ENCODE data around the gene NMT1. TPM values are rescaled to one million over a fixed set of nuclear protein-coding genes. Genes with fewer than 3 reads are reported as not detected.

NMT1 gene
- total RNA-seq, 5 donors from 2014 or later (not counting 1 experiment from before 2014, with no cell fraction given), result 79.5 to 139 (median 125) TPM

DNA sequence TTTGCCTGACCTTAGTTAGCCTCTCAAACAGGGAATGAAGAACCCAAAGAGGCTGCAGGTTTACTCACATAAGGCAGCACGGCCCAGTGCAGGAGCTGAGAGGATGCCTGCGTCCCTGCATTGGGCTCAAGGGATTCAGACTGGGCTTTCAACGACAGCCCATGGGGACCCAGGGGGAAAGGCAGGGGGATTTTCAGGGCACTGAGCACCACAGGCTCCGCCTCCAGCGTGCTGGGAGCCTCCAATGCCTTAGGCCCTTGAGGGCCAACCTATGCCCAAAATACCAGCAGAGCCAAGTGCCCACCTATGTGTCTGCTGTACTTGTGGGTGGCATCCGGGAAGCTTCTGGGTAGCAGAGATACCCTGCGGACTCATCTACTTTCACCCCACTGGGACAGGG is 32.0 kb upstream of the NMT1 start:
- Mint-ChIP-seq H3K4me3 (no peak overlapping the region), H3K4me1 (no peaks in the 10 kb centered on the region), H3K27me3 (no peaks in the 10 kb centered on the region), H3K36me3 (peaks cover 25% of the 10 kb centered on the region), H3K27ac (no peak overlapping the region), H3K9me3 (no peaks in the 10 kb centered on the region)
- H3K4me1 ChIP-seq (ENCODE audit: control insufficient read depth in 1 of 2, extremely low read depth in 1 of 2, insufficient read depth in 2 of 2, low read length in 2 of 2), result peaks cover 0 to 2% of the 10 kb centered on the region in 2 experiments
- H3K27ac ChIP-seq (ENCODE audit: low read length), result no peak overlapping the region
- DNase-seq (no peak), ATAC-seq (replicated peaks in 1 of 4) (no peak)
- ChIA-PET CTCF (no interaction called here), POLR2A (interaction anchor here in 1 of 2 donors (0.6 kb wide), 1 partner anchor 1463 kb away, joined by 3 read pairs; no protein-coding TSS in a partner anchor)
- H3K36me3 ChIP-seq (ENCODE audit: control insufficient read depth in 2 of 2, extremely low read depth in 1 of 2, insufficient read depth in 1 of 2, low read length in 1 of 2), result peaks cover 2 to 56% of the 10 kb centered on the region in 2 donors
- no peaks in the 10 kb centered on the region for H3K9me3 ChIP-seq
- 100% methylated on average over 2 of the region's 7 CpGs for WGBS (ENCODE audit: insufficient coverage)
- no peaks in the 10 kb centered on the region for H3K27me3 ChIP-seq (replicated peaks in 1 of 2; ENCODE audit: control insufficient read depth in 2 of 2, extremely low read depth in 1 of 2, insufficient read depth in 2 of 2, low read length in 1 of 2)
- no peak overlapping the region for H3K4me3 ChIP-seq (ENCODE audit: control insufficient read depth in 1 of 2, extremely low read depth in 1 of 2, low read length in 1 of 2)

DNA sequence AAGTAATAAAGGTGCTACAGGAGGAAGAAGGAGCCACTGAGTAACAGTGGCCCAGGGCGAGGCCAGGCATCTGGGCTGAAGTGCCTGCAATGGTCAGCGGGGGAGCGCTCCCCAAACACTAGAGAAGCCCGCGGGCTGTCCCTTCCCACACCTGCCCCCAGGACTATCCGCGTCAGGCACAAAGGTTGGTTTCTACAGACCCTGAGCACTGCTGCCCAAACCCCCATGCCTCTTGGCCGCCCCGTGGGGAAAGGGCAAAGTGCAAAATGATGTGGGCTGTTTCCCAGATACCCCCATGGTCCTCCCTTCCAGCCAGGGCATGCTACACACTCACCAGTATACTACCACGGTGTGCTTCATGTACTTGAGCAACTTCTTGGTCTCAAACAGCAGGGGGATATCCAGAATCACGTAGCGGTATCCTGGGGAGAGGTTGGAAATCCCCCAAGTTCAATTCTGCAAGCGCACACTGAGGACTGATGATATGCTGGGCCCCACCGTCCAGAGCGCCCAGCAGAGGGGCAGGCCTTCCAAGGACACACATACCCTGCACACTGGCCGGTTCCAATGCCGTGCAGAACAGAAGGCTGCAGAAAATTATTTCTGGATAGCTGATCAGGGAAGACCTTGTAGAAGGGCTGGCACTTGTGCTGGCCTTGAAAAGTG is 31.2 kb upstream of the NMT1 start:
- H3K27me3 ChIP-seq (replicated peaks in 1 of 2; ENCODE audit: control insufficient read depth in 2 of 2, extremely low read depth in 1 of 2, insufficient read depth in 2 of 2, low read length in 1 of 2), result no peaks in the 10 kb centered on the region
- H3K4me1 Mint-ChIP-seq, result peaks cover 0 to 2% (median 0%) of the 10 kb centered on the region in 3 donors
- no peak for ATAC-seq (replicated peaks in 1 of 4)
- WGBS (ENCODE audit: insufficient coverage), result 93% methylated on average over 12 of the region's 17 CpGs
- no peak overlapping the region for H3K27ac Mint-ChIP-seq
- H3K27ac ChIP-seq (ENCODE audit: low read length), result no peak overlapping the region
- DNase-seq, result no peak
- H3K27me3 Mint-ChIP-seq, result no peaks in the 10 kb centered on the region
- POLR2A ChIA-PET, result no interaction called here
- peaks cover 32% of the 10 kb centered on the region for H3K36me3 Mint-ChIP-seq
- CTCF ChIA-PET, result no interaction called here
- no peak overlapping the region for H3K4me3 Mint-ChIP-seq
- peaks cover 4 to 61% of the 10 kb centered on the region in 2 donors for H3K36me3 ChIP-seq (ENCODE audit: control insufficient read depth in 2 of 2, extremely low read depth in 1 of 2, insufficient read depth in 1 of 2, low read length in 1 of 2)
- H3K9me3 Mint-ChIP-seq, result no peaks in the 10 kb centered on the region
- no peak overlapping the region for H3K4me3 ChIP-seq (ENCODE audit: control insufficient read depth in 1 of 2, extremely low read depth in 1 of 2, low read length in 1 of 2)
- peaks cover 0 to 2% of the 10 kb centered on the region in 2 experiments for H3K4me1 ChIP-seq (ENCODE audit: control insufficient read depth in 1 of 2, extremely low read depth in 1 of 2, insufficient read depth in 2 of 2, low read length in 2 of 2)
- H3K9me3 ChIP-seq, result no peaks in the 10 kb centered on the region

DNA sequence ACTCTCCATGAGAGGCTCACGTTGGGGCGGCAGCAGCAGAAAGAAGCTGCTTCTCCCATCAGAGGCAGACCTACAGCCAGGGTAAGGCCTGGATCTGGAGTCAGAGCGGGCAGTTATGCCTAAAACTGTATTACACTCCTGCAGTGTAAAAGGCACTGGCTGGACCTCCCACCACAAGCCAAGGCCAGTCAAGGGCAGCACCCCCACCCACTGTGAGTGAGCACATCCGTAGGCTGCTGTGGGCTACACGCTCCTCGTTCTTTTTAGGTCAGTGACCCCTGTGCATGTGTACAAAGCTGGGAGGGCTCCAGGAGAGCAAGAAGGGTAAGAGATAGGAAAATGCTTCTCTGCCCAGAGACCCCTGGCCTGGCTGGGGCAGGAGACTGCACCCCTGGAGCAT is 30.4 kb upstream of the NMT1 start:
- H3K4me3 ChIP-seq (ENCODE audit: control insufficient read depth in 1 of 2, extremely low read depth in 1 of 2, low read length in 1 of 2), result no peak overlapping the region
- peaks cover 0 to 2% (median 0%) of the 10 kb centered on the region in 3 donors for H3K4me1 Mint-ChIP-seq

DNA sequence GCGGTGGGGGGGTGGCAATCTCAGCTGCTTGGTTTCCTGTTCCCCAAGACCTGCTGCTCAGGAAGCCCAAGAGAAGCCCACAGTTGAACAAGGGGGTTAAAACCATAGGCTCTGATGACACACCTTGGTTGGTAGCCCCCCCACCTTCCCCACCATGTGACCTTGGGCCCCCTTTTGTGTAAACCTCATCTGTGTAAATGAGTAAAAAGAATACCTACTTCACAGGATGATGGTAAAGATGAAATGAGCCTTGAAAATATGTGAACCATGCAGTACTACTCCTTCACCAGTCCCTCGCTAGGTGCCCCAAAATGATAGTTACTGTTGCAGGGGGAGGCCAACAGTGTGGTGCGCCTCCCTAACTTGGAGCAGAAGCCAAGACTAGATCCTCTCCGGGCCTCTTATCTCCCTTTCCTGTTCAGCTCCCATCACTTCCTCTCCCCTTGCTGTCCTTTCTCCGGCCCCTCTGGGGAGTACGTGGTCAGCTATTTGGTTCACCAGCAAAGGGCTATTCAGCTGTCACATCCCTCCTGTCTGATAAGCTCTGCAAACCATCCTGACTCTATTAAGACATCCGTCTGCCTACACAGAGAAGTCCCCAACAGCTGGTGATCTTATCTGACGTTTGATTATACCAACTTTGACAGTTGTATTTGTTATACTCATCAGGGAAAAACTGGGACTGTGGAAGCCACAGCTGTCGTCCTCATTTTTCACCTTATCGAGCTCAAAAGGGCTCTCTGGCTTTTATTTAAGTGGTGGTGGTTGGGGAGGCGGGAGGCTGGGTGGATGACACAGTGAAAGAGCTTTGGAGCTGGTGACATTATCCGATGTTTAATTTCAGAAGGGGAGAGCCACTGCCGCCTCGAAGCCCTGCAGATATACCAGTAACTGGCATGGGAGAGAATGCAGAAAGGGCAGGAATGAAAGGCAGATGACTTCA is 29.6 kb upstream of the NMT1 start:
- peaks cover 0 to 2% (median 1%) of the 10 kb centered on the region in 3 donors for H3K4me1 Mint-ChIP-seq
- ChIA-PET POLR2A (no interaction called here), CTCF (interaction anchor here (0.6 to 0.7 kb wide), 2 partner anchors 9 to 156 kb away, joined by 3 read pairs; no protein-coding TSS in a partner anchor)
- Histone ChIP-seq H3K27me3 (replicated peaks in 1 of 2; ENCODE audit: control insufficient read depth in 2 of 2, extremely low read depth in 1 of 2, insufficient read depth in 2 of 2, low read length in 1 of 2) (no peaks in the 10 kb centered on the region), H3K4me3 (ENCODE audit: control insufficient read depth in 1 of 2, extremely low read depth in 1 of 2, low read length in 1 of 2) (no peak overlapping the region), H3K4me1 (ENCODE audit: control insufficient read depth in 1 of 2, extremely low read depth in 1 of 2, insufficient read depth in 2 of 2, low read length in 2 of 2) (peaks cover 0 to 2% of the 10 kb centered on the region in 2 experiments), H3K27ac (ENCODE audit: low read length) (no peak overlapping the region), H3K9me3 (no peaks in the 10 kb centered on the region), H3K36me3 (ENCODE audit: control insufficient read depth in 2 of 2, extremely low read depth in 1 of 2, insufficient read depth in 1 of 2, low read length in 1 of 2) (peaks cover 4 to 68% of the 10 kb centered on the region in 2 donors)
- no peak overlapping the region for H3K27ac Mint-ChIP-seq
- no peaks in the 10 kb centered on the region for H3K9me3 Mint-ChIP-seq
- WGBS (ENCODE audit: insufficient coverage), result 94% methylated on average over 5 of the region's 14 CpGs
- ATAC-seq (replicated peaks in 1 of 4) (no peak), DNase-seq (no peak)
- H3K27me3 Mint-ChIP-seq, result no peaks in the 10 kb centered on the region
- no peak overlapping the region for H3K4me3 Mint-ChIP-seq
- H3K36me3 Mint-ChIP-seq, result peaks cover 32% of the 10 kb centered on the region

More for the DNA sequence above, 30.4 kb upstream of the NMT1 start:
- Mint-ChIP-seq H3K27me3 (no peaks in the 10 kb centered on the region), H3K36me3 (peaks cover 32% of the 10 kb centered on the region), H3K4me3 (no peak overlapping the region), H3K27ac (no peak overlapping the region), H3K9me3 (no peaks in the 10 kb centered on the region)
- H3K36me3 ChIP-seq (ENCODE audit: control insufficient read depth in 2 of 2, extremely low read depth in 1 of 2, insufficient read depth in 1 of 2, low read length in 1 of 2), result peaks cover 4 to 67% of the 10 kb centered on the region in 2 donors
- DNase-seq, result no peak
- H3K27me3 ChIP-seq (replicated peaks in 1 of 2; ENCODE audit: control insufficient read depth in 2 of 2, extremely low read depth in 1 of 2, insufficient read depth in 2 of 2, low read length in 1 of 2), result no peaks in the 10 kb centered on the region
- H3K9me3 ChIP-seq, result no peaks in the 10 kb centered on the region
- POLR2A ChIA-PET, result no interaction called here
- CTCF ChIA-PET, result no interaction called here
- H3K4me1 ChIP-seq (ENCODE audit: control insufficient read depth in 1 of 2, extremely low read depth in 1 of 2, insufficient read depth in 2 of 2, low read length in 2 of 2), result peaks cover 0 to 2% of the 10 kb centered on the region in 2 experiments
- ATAC-seq (replicated peaks in 1 of 4), result no peak
- no peak overlapping the region for H3K27ac ChIP-seq (ENCODE audit: low read length)
- 97% methylated on average over 3 of the region's 6 CpGs for WGBS (ENCODE audit: insufficient coverage)

DNA sequence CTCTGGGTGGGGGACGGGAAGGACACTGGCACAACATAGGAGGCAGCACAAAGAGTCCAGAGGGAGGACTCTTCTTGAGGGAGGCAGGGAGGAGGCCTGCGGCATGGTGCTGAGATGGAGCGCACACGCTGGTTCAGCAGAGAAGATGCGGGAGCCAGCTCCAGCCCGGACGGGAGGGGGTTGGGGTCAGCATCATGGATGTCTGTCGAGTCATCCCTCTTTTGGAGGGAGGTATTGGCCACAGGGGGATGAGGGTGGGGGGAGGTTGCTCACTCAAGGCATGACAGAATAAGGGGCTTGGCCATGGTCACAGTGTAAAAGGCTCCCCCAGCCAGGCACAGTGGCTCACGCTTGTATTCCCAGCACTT is 29.0 kb upstream of the NMT1 start:
- H3K27ac ChIP-seq (ENCODE audit: low read length), result no peak overlapping the region
- WGBS (ENCODE audit: insufficient coverage), result 96% methylated on average over 9 of the region's 9 CpGs
- Mint-ChIP-seq H3K27me3 (no peaks in the 10 kb centered on the region), H3K4me1 (peaks cover 0 to 2% (median 1%) of the 10 kb centered on the region in 3 donors), H3K9me3 (no peaks in the 10 kb centered on the region), H3K27ac (no peak overlapping the region), H3K36me3 (peaks cover 32% of the 10 kb centered on the region), H3K4me3 (no peak overlapping the region)
- H3K27me3 ChIP-seq (replicated peaks in 1 of 2; ENCODE audit: control insufficient read depth in 2 of 2, extremely low read depth in 1 of 2, insufficient read depth in 2 of 2, low read length in 1 of 2), result no peaks in the 10 kb centered on the region
- no peak overlapping the region for H3K4me3 ChIP-seq (ENCODE audit: control insufficient read depth in 1 of 2, extremely low read depth in 1 of 2, low read length in 1 of 2)
- ATAC-seq (replicated peaks in 1 of 4), result no peak
- no peak for DNase-seq
- H3K4me1 ChIP-seq (ENCODE audit: control insufficient read depth in 1 of 2, extremely low read depth in 1 of 2, insufficient read depth in 2 of 2, low read length in 2 of 2), result peaks cover 0 to 2% of the 10 kb centered on the region in 2 experiments
- H3K36me3 ChIP-seq (ENCODE audit: control insufficient read depth in 2 of 2, extremely low read depth in 1 of 2, insufficient read depth in 1 of 2, low read length in 1 of 2), result peaks cover 4 to 65% of the 10 kb centered on the region in 2 donors
- CTCF ChIA-PET, result no interaction called here
- H3K9me3 ChIP-seq, result no peaks in the 10 kb centered on the region
- POLR2A ChIA-PET, result no interaction called here

DNA sequence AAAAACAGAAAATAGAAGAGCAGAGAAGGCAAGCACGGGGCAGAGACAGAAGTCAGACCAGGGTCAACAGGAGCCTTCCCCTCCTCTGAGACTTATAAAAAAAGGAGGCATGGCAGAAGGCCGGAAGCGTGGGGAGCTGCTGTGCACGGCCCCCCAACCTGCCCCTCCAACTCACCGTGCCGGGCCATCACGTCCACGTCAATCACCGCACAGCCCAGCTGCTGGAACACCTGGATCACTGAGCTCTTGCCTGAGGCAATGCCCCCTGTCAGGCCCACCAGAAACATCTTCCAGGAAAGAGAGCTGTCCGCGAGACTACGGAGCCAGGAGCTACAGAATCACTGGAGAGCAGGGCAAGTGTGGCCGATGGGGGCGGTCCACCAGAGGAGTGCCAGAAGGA is 26.5 kb upstream of the NMT1 start:
- peaks cover 4 to 55% of the 10 kb centered on the region in 2 donors for H3K36me3 ChIP-seq (ENCODE audit: control insufficient read depth in 2 of 2, extremely low read depth in 1 of 2, insufficient read depth in 1 of 2, low read length in 1 of 2)
- 96% methylated on average over 14 of the region's 14 CpGs for WGBS (ENCODE audit: insufficient coverage)
- H3K4me3 ChIP-seq (ENCODE audit: control insufficient read depth in 1 of 2, extremely low read depth in 1 of 2, low read length in 1 of 2), result no peak overlapping the region
- H3K27ac Mint-ChIP-seq, result no peak overlapping the region
- no peak for DNase-seq
- H3K4me1 Mint-ChIP-seq, result peaks cover 0 to 7% (median 3%) of the 10 kb centered on the region in 3 donors
- ATAC-seq (replicated peaks in 1 of 4), result no peak
- no peaks in the 10 kb centered on the region for H3K27me3 Mint-ChIP-seq
- no peaks in the 10 kb centered on the region for H3K9me3 ChIP-seq
- ChIA-PET CTCF (interaction anchor here in 1 of 2 donors (0.6 kb wide), 1 partner anchor 13 kb away, joined by 6 read pairs; no protein-coding TSS in a partner anchor), POLR2A (no interaction called here)
- H3K27me3 ChIP-seq (replicated peaks in 1 of 2; ENCODE audit: control insufficient read depth in 2 of 2, extremely low read depth in 1 of 2, insufficient read depth in 2 of 2, low read length in 1 of 2), result no peaks in the 10 kb centered on the region
- no peaks in the 10 kb centered on the region for H3K9me3 Mint-ChIP-seq
- H3K4me3 Mint-ChIP-seq, result no peak overlapping the region
- H3K27ac ChIP-seq (ENCODE audit: low read length), result no peak overlapping the region
- peaks cover 0 to 6% of the 10 kb centered on the region in 2 experiments for H3K4me1 ChIP-seq (ENCODE audit: control insufficient read depth in 1 of 2, extremely low read depth in 1 of 2, insufficient read depth in 2 of 2, low read length in 2 of 2)
- peaks cover 32% of the 10 kb centered on the region for H3K36me3 Mint-ChIP-seq
